ENCODE data around the gene DPP10. TPM values are rescaled to one million over a fixed set of nuclear protein-coding genes. Genes with fewer than 3 reads are reported as not detected.

Gene DPP10
- total RNA-seq, 1 experiment from 2014 or later = not detected

DNA sequence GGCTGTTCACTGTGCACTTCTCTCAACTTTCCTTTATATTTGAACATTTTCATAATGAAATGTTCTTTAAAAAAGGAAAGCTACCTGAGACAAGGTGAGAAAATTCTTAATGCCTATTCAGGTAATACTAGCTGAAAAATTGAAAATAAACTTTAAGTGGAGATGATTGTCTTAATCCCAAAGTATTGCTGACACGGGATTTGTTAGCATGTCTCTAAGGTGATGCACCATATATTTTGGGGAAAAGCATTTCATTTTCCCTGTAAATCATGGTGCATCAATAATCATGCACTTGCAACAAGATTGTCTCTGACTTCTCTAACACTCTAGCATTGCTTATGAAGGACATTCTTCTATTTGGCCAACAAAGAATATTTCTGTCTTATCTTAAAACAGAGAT, 848.0 kb downstream of the DPP10 start:
- CTCF ChIA-PET = no interaction called here
- H3K9me3 ChIP-seq (ENCODE audit: low read length) = no peaks in the 10 kb centered on the region
- H3K36me3 ChIP-seq (ENCODE audit: low read depth, low read length) = no peaks in the 10 kb centered on the region
- H3K4me2 ChIP-seq (ENCODE audit: low read length) = no peak overlapping the region
- H3K27me3 ChIP-seq (ENCODE audit: low read length) = no peaks in the 10 kb centered on the region
- DNase-seq = no peak
- no peak overlapping the region for H3K9ac ChIP-seq (ENCODE audit: low read length)
- no peak overlapping the region for H3K4me3 ChIP-seq (ENCODE audit: low read length)
- H3K27ac ChIP-seq (ENCODE audit: low read length) = no peak overlapping the region
- H3K79me2 ChIP-seq (ENCODE audit: low read length) = no peaks in the 10 kb centered on the region
- H3K4me1 ChIP-seq (ENCODE audit: insufficient read depth, low read length) = no peaks in the 10 kb centered on the region
- intact Hi-C loops (cut with micrococcal nuclease) = no loop called here
- BruUV-seq (replicated peaks) = no TSS peak
- TF ChIP-seq, protein P1, sequence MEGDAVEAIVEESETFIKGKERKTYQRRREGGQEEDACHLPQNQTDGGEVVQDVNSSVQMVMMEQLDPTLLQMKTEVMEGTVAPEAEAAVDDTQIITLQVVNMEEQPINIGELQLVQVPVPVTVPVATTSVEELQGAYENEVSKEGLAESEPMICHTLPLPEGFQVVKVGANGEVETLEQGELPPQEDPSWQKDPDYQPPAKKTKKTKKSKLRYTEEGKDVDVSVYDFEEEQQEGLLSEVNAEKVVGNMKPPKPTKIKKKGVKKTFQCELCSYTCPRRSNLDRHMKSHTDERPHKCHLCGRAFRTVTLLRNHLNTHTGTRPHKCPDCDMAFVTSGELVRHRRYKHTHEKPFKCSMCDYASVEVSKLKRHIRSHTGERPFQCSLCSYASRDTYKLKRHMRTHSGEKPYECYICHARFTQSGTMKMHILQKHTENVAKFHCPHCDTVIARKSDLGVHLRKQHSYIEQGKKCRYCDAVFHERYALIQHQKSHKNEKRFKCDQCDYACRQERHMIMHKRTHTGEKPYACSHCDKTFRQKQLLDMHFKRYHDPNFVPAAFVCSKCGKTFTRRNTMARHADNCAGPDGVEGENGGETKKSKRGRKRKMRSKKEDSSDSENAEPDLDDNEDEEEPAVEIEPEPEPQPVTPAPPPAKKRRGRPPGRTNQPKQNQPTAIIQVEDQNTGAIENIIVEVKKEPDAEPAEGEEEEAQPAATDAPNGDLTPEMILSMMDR (conservative IDR thresholded peaks at IDR 0.05; ENCODE audit: low read depth, low read length) = no peak
- TF ChIP-seq EZH2 (IDR thresholded peaks at IDR 0.05; ENCODE audit: low read length, unreplicated experiment) (no peak), EZH2phosphoT487 (IDR thresholded peaks at IDR 0.05; ENCODE audit: borderline replicate concordance, low read length) (no peak)
- no peaks in the 10 kb centered on the region for H3F3A ChIP-seq (ENCODE audit: low read length, unreplicated experiment)
- no peak overlapping the region for H2AFZ ChIP-seq (ENCODE audit: low read length)
- no peaks in the 10 kb centered on the region for H3K9me2 ChIP-seq (replicated peaks; ENCODE audit: low read length)
- H4K20me1 ChIP-seq (ENCODE audit: low read length) = no peaks in the 10 kb centered on the region
- POLR2A ChIA-PET (ENCODE audit: unreplicated experiment) = no interaction called here
- ATAC-seq = no peak

DNA sequence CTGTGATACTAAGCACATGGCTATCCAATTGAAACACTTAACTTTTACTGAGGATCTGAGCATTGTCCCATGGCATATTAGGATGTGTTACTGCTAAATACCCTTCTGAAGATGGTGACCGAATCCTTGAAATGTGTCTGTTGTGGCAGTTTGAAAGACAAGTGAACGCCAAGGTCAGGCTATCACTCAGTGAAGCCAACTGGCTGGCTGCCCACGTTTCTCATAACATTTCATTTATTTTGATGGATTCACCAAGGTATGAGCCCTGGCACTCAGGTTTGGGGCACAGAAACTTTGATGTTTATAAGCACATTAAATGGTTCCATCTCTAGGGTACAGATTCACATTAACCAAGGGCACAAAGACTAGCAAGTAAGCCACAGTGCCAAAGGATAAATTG, 850.3 kb downstream of the DPP10 start:
- no peaks in the 10 kb centered on the region for H3F3A ChIP-seq (ENCODE audit: low read length, unreplicated experiment)
- no peaks in the 10 kb centered on the region for H3K4me1 ChIP-seq (ENCODE audit: insufficient read depth, low read length)
- CTCF ChIA-PET = no interaction called here
- H4K20me1 ChIP-seq (ENCODE audit: low read length) = no peaks in the 10 kb centered on the region
- H3K79me2 ChIP-seq (ENCODE audit: low read length) = no peaks in the 10 kb centered on the region
- TF ChIP-seq, protein P1 (conservative IDR thresholded peaks at IDR 0.05; ENCODE audit: low read depth, low read length) = no peak
- no peak for TF ChIP-seq EZH2 (IDR thresholded peaks at IDR 0.05; ENCODE audit: low read length, unreplicated experiment)
- TF ChIP-seq EZH2phosphoT487 (IDR thresholded peaks at IDR 0.05; ENCODE audit: borderline replicate concordance, low read length) = no peak
- no peak overlapping the region for H3K9ac ChIP-seq (ENCODE audit: low read length)
- H3K9me3 ChIP-seq (ENCODE audit: low read length) = no peaks in the 10 kb centered on the region
- H3K4me3 ChIP-seq (ENCODE audit: low read length) = no peak overlapping the region
- H3K36me3 ChIP-seq (ENCODE audit: low read depth, low read length) = no peaks in the 10 kb centered on the region
- POLR2A ChIA-PET (ENCODE audit: unreplicated experiment) = no interaction called here
- H3K27ac ChIP-seq (ENCODE audit: low read length) = no peak overlapping the region
- no TSS peak for BruUV-seq (replicated peaks)
- H3K4me2 ChIP-seq (ENCODE audit: low read length) = no peak overlapping the region
- no peak for ATAC-seq
- H3K9me2 ChIP-seq (replicated peaks; ENCODE audit: low read length) = no peaks in the 10 kb centered on the region
- no peaks in the 10 kb centered on the region for H3K27me3 ChIP-seq (ENCODE audit: low read length)
- no peak for DNase-seq
- intact Hi-C loops (cut with micrococcal nuclease) = no loop called here
- H2AFZ ChIP-seq (ENCODE audit: low read length) = no peak overlapping the region

DNA sequence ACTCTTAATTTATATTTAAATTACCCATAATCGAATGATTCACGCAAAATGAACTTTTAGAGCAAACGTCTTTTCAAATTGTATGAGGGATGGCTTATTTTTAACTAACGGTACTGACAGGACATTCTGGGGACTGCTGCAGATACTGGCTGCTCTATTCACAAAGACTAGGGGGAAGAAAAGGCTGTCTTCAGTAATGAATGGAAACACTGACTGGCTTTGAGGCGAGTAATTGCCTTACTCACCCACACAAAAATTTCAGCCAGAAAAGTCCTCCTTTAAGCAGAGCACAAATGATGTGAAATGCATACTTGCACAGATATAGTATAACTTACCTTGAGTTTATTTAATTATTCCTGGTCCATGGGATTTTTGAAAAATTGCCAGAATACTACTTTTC, 852.6 kb downstream of the DPP10 start:
- BruUV-seq (replicated peaks) = no TSS peak
- CTCF ChIA-PET = no interaction called here
- no peaks in the 10 kb centered on the region for H3K4me1 ChIP-seq (ENCODE audit: insufficient read depth, low read length)
- TF ChIP-seq, protein P1 (conservative IDR thresholded peaks at IDR 0.05; ENCODE audit: low read depth, low read length) = no peak
- no peak for TF ChIP-seq EZH2 (IDR thresholded peaks at IDR 0.05; ENCODE audit: low read length, unreplicated experiment)
- no peak for TF ChIP-seq EZH2phosphoT487 (IDR thresholded peaks at IDR 0.05; ENCODE audit: borderline replicate concordance, low read length)
- H3K27ac ChIP-seq (ENCODE audit: low read length) = no peak overlapping the region
- H3K9me3 ChIP-seq (ENCODE audit: low read length) = no peaks in the 10 kb centered on the region
- ATAC-seq (no peak), DNase-seq (no peak)
- H3F3A ChIP-seq (ENCODE audit: low read length, unreplicated experiment) = no peaks in the 10 kb centered on the region
- no peak overlapping the region for H2AFZ ChIP-seq (ENCODE audit: low read length)
- H4K20me1 ChIP-seq (ENCODE audit: low read length) = no peaks in the 10 kb centered on the region
- H3K9ac ChIP-seq (ENCODE audit: low read length) = no peak overlapping the region
- POLR2A ChIA-PET (ENCODE audit: unreplicated experiment) = no interaction called here
- H3K4me2 ChIP-seq (ENCODE audit: low read length) = no peak overlapping the region
- no peaks in the 10 kb centered on the region for H3K36me3 ChIP-seq (ENCODE audit: low read depth, low read length)
- intact Hi-C loops (cut with micrococcal nuclease) = no loop called here
- H3K79me2 ChIP-seq (ENCODE audit: low read length) = no peaks in the 10 kb centered on the region
- no peaks in the 10 kb centered on the region for H3K9me2 ChIP-seq (replicated peaks; ENCODE audit: low read length)
- H3K4me3 ChIP-seq (ENCODE audit: low read length) = no peak overlapping the region
- H3K27me3 ChIP-seq (ENCODE audit: low read length) = no peaks in the 10 kb centered on the region

Data from PC-3 (cell line).